BJ (cell line): ENCODE data around the gene DNAJB1. TPM values are rescaled to one million over a fixed set of nuclear protein-coding genes. Genes with fewer than 3 reads are reported as not detected.

Experiments
- CTCF ChIA-PET: fragments of 350-600 bp; formaldehyde crosslinking; extraction: SDS; loops from one replicate; lab custom pipeline; 2021; ENCODE audit warnings: antibody characterized with exemption, inconsistent platforms; lab: Yijun Ruan, JAX
- POLR2A ChIA-PET: fragments of 300-600 bp; sonication (Branson Sonifier 250); formaldehyde crosslinking; extraction: SDS; loops from one replicate; lab custom pipeline; 2021; ENCODE audit warnings: antibody characterized with exemption; lab: Charles Lee
- DNase-seq: peaks from one replicate; pipeline ENCODE4 v3.0.0-alpha.2; 2011; ENCODE audit warnings: low read depth
- H3K27me3 ChIP-seq: 2 replicates; pipeline ENCODE4 v1.6.0; 2011; ENCODE audit warnings: low read length; ENCODE audit not compliant: control insufficient read depth, insufficient read depth
- H3K36me3 ChIP-seq: 2 replicates; pipeline ENCODE4 v1.5.1; 2011; ENCODE audit warnings: low read length; ENCODE audit not compliant: control insufficient read depth, insufficient read depth
- H3K4me3 ChIP-seq: 2 replicates; pipeline ENCODE4 v1.5.1; 2011; ENCODE audit warnings: low read depth, mild to moderate bottlenecking, control low read depth, low read length
- CTCF ChIP-seq: IDR thresholded peaks from 2 replicates; pipeline ENCODE4 v1.5.1; 2011; ENCODE audit warnings: low read depth, mild to moderate bottlenecking, control low read depth, inconsistent platforms, low read length, moderate library complexity; ENCODE audit not compliant: insufficient read depth
- polyA plus RNA-seq: library from polyadenylated mRNA; depleted of rRNA; stranded (reverse); fragments of >200 nt; gene quantifications from 2 replicates; pipeline ENCODE4 v1.2.3, GENCODE V29; 2011

Gene DNAJB1
- polyA plus RNA-seq, 1 experiment, result 133 TPM

- TF ChIP-seq CTCF, result no peak
- no peaks in the 10 kb centered on the region for H3K27me3 ChIP-seq
- POLR2A ChIA-PET, result no interaction called here
- H3K4me3 ChIP-seq, result no peak overlapping the region
- H3K36me3 ChIP-seq, result peaks cover 33% of the 10 kb centered on the region
- CTCF ChIA-PET, result interaction anchor here (0.8 to 3.6 kb wide), 13 partner anchors 10 to 343 kb away, joined by 3 to 32 read pairs (median 5); partner anchors contain the start of genes ASF1B, DNAJB1 and NDUFB7
- no peak for DNase-seq
These were observed 38.8 kb downstream of the DNAJB1 start for GRCh38 chr19:14479309-14479974.

DNA sequence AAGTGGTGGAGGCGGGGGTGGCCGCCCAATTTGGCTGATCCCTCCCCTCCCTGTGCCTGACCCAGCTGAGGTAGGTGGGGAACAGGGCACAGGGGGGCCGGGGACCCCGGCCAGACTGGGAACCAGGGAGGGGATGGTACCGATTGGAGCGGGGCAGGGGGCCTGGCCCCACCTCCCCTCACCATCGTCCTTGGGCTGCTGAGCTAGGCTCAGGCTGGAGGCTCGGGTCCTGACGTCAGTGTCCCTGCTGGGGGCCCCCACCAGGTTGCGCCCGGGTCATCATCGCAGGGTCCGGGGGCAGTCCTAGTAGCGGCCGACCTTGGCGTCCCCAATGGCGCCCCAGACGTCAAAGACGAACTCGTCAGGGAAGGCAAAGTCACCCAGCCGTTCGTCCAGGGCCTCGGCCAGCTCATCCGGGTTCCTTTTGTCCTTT lies 40.1 kb downstream of the DNAJB1 start:
- DNase-seq, result no peak
- CTCF ChIA-PET, result interaction anchor here (0.6 to 3.6 kb wide), 4 partner anchors 12 to 93 kb away, joined by 3 to 32 read pairs (median 10); partner anchors contain the start of gene NDUFB7
- no peak for TF ChIP-seq CTCF
- no peak overlapping the region for H3K4me3 ChIP-seq
- H3K27me3 ChIP-seq, result no peaks in the 10 kb centered on the region; the same call in 1 of the 2 replicates
- POLR2A ChIA-PET, result no interaction called here
- H3K36me3 ChIP-seq, result peaks cover 32% of the 10 kb centered on the region

DNA sequence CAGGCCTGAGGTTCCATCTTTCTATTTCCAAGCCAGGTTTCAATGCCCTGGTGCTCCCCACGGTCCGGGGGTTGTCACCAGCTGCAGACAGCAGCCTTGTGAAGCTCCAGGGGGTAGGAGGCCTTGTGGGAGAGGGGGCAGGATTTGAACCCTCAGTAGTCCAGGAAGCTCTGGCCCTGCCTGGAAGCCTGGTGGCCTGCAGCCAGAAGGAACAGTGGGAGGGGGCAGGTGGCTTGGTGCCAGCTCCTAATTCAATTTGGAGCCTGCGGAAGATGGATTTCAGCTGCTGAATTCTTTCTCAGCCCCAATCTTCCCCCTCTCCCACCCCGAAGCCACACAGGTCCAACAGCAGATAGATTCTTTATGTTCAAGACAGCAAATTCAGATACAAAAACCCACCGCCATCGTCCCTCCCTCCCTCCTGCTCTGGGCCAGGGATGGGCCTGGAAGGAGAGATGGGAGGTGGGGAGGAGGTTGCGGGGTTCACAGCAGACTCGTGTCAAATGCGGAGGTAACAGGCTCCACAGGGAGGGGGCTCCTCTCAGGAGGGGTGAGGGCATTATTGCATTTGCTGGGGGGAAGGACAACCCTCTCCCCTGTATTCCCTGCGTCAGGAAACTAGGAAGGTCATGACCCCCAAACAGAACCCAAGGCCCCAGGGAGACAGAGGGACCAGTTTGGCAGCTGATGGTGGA lies 40.6 kb downstream of the DNAJB1 start:
- no peak for TF ChIP-seq CTCF
- ChIA-PET POLR2A (no interaction called here), CTCF (interaction anchor here (0.6 kb wide), 1 partner anchor 53 kb away, joined by 4 read pairs; no protein-coding TSS in a partner anchor)
- Histone ChIP-seq H3K36me3 (peaks cover 32% of the 10 kb centered on the region), H3K27me3 (no peaks in the 10 kb centered on the region; the same call in 1 of the 2 replicates), H3K4me3 (no peak overlapping the region)
- DNase-seq, result no peak

DNA sequence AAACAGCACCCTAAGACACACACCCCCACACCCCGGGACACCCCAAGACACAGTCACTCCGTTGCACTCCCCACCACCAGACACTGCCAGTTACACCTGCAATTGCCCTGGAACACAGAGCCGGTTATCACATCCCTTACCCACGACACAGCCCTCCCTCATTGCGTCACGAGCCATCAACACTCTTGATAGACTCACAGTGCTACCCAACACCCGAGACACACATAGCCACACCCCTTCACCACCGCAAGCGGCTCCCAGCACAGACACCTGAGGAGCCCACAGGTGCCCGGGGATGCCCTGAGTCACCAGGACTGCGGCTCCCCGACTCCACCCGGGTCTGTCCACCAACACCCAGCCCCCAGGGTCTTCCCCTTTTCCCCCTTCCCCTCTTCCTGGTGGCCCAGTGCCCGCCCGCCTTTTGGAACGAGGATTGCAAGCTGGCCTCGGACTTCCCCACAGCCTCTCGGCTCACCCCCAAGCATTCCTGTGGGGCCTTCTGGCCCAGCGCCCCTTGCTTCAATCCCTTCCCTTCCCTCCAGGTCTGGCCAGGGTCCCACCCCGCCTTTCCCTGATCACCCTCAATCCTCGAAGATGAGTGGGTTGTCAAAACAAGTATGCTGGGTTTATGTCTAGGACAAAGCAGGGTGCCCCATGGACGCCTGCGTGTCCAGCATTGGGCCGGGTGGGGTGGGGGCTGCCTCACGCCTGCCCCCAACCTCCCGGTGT lies 41.4 kb downstream of the DNAJB1 start:
- DNase-seq, result no peak
- H3K4me3 ChIP-seq, result no peak overlapping the region
- POLR2A ChIA-PET, result no interaction called here
- no peaks in the 10 kb centered on the region; the same call in 1 of the 2 replicates for H3K27me3 ChIP-seq
- CTCF ChIA-PET, result interaction anchor here (0.6 kb wide), 1 partner anchor 54 kb away, joined by 4 read pairs; no protein-coding TSS in a partner anchor
- TF ChIP-seq CTCF, result no peak
- peaks cover 27% of the 10 kb centered on the region for H3K36me3 ChIP-seq

DNA sequence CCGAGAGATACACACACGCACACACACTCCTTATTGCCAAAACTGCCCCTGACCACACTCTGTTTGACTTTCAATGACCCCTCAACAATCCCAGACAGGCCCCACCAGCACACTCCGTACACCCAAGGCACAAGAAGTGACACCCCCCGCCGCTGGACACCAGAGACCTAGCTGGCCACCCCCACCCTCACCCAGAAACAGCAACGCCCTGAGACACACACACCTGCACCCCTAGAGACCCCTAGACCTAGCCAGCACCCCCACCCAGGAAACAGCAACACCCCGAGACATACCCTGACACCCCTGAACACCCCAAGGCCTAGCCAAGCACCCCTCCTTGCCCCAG lies 41.9 kb downstream of the DNAJB1 start:
- POLR2A ChIA-PET, result no interaction called here
- Histone ChIP-seq H3K4me3 (no peak overlapping the region), H3K27me3 (no peaks in the 10 kb centered on the region; the same call in 1 of the 2 replicates), H3K36me3 (peaks cover 24% of the 10 kb centered on the region)
- DNase-seq, result no peak
- CTCF ChIA-PET, result no interaction called here
- TF ChIP-seq CTCF, result no peak
